Keratinocyte (primary cell): ENCODE data around the gene CXCL14.

Experiments
- CTCF ChIP-seq, 3 experiments: IDR thresholded peaks in 1 of 3; conservative IDR thresholded peaks in 1 of 3; optimal IDR thresholded peaks in 1 of 3; 2 replicates in 2 of 3; 3 replicates in 1 of 3; pipeline versions ENCODE3 to v1.5.1; 2011; ENCODE audit warnings: low read length in 3 of 3, mild to moderate bottlenecking in 3 of 3, moderate library complexity in 2 of 3, control low read depth in 1 of 3, inconsistent platforms in 1 of 3; ENCODE audit not compliant: insufficient read depth in 2 of 3; ENCODE audit errors: extremely low read depth in 1 of 3
- EZH2 ChIP-seq: IDR thresholded peaks from one replicate; pipeline ENCODE4 v1.6.1; 2012; ENCODE audit warnings: inconsistent platforms, mild to moderate bottlenecking, low read length, moderate library complexity

- TF ChIP-seq CTCF (optimal IDR thresholded peaks at IDR 0.05 in 1 of 3, IDR thresholded peaks at IDR 0.05 in 1 of 3, conservative IDR thresholded peaks at IDR 0.05 in 1 of 3; ENCODE audit: extremely low read depth in 1 of 3, insufficient read depth in 2 of 3, low read length in 3 of 3), result peak; percentile 93 to 96 (median 95)
- TF ChIP-seq EZH2, result no peak
Observed at GRCh38 chr5:135560858-135561257, 17.9 kb downstream of the CXCL14 start.
